ENCODE data around the gene ADCY3. TPM values are rescaled to one million over a fixed set of nuclear protein-coding genes. Genes with fewer than 3 reads are reported as not detected.

Gene ADCY3
- polyA plus RNA-seq, 2 donors, result 15.2 to 32.0 TPM

GRCh38 chr2:24912986-24913385 lies 7.1 kb downstream of the ADCY3 start:
- peak overlapping the region in 1 of 2 donors; percentile 6 for H3K27ac ChIP-seq (ENCODE audit: low read depth in 2 of 2, low read length in 1 of 2)
- no peaks in the 10 kb centered on the region for H3K9me3 ChIP-seq (ENCODE audit: control insufficient read depth in 2 of 2, insufficient read depth in 1 of 2, low read depth in 1 of 2, low read length in 1 of 2)
- 80 to 83% methylated on average over 10 of the region's 10 CpGs for WGBS, 2 donors
- peaks cover 3 to 9% of the 10 kb centered on the region in 2 donors for H3K4me1 ChIP-seq (ENCODE audit: control insufficient read depth in 2 of 2, insufficient read depth in 2 of 2, low read length in 1 of 2)
- H3K36me3 ChIP-seq (ENCODE audit: control insufficient read depth in 2 of 2, insufficient read depth in 2 of 2, low read length in 1 of 2), result peaks cover 0 to 18% of the 10 kb centered on the region in 2 donors
- H3K4me3 ChIP-seq (ENCODE audit: low read depth in 1 of 2, low read length in 2 of 2), result no peak overlapping the region
- no peaks in the 10 kb centered on the region for H3K27me3 ChIP-seq (ENCODE audit: control insufficient read depth in 1 of 2, insufficient read depth in 2 of 2, low read length in 2 of 2)

- no peaks in the 10 kb centered on the region for H3K9me3 ChIP-seq (ENCODE audit: control insufficient read depth in 2 of 2, insufficient read depth in 1 of 2, low read depth in 1 of 2, low read length in 1 of 2)
- WGBS, 2 donors, result 73 to 77% methylated on average over 7 of the region's 7 CpGs
- peaks cover 3 to 5% of the 10 kb centered on the region in 2 donors for H3K4me1 ChIP-seq (ENCODE audit: control insufficient read depth in 2 of 2, insufficient read depth in 2 of 2, low read length in 1 of 2)
- no peaks in the 10 kb centered on the region for H3K27me3 ChIP-seq (ENCODE audit: control insufficient read depth in 1 of 2, insufficient read depth in 2 of 2, low read length in 2 of 2)
- H3K27ac ChIP-seq (ENCODE audit: low read depth in 2 of 2, low read length in 1 of 2), result no peak overlapping the region
- no peak overlapping the region for H3K4me3 ChIP-seq (ENCODE audit: low read depth in 1 of 2, low read length in 2 of 2)
- peaks cover 0 to 14% of the 10 kb centered on the region in 2 donors for H3K36me3 ChIP-seq (ENCODE audit: control insufficient read depth in 2 of 2, insufficient read depth in 2 of 2, low read length in 1 of 2)
Measured at GRCh38 chr2:24912523-24912922, 7.5 kb downstream of the ADCY3 start.

GRCh38 chr2:24910245-24910644 lies 9.8 kb downstream of the ADCY3 start:
- H3K36me3 ChIP-seq (ENCODE audit: control insufficient read depth in 2 of 2, insufficient read depth in 2 of 2, low read length in 1 of 2), result peaks cover 0 to 11% of the 10 kb centered on the region in 2 donors
- peaks cover 0 to 3% of the 10 kb centered on the region in 2 donors for H3K4me1 ChIP-seq (ENCODE audit: control insufficient read depth in 2 of 2, insufficient read depth in 2 of 2, low read length in 1 of 2)
- no peak overlapping the region for H3K4me3 ChIP-seq (ENCODE audit: low read depth in 1 of 2, low read length in 2 of 2)
- 96% methylated on average over 3 of the region's 3 CpGs for WGBS, 2 donors
- no peaks in the 10 kb centered on the region for H3K9me3 ChIP-seq (ENCODE audit: control insufficient read depth in 2 of 2, insufficient read depth in 1 of 2, low read depth in 1 of 2, low read length in 1 of 2)
- no peaks in the 10 kb centered on the region for H3K27me3 ChIP-seq (ENCODE audit: control insufficient read depth in 1 of 2, insufficient read depth in 2 of 2, low read length in 2 of 2)
- H3K27ac ChIP-seq (ENCODE audit: low read depth in 2 of 2, low read length in 1 of 2), result no peak overlapping the region

- peaks cover 0 to under 1% of the 10 kb centered on the region in 2 donors for H3K4me1 ChIP-seq (ENCODE audit: control insufficient read depth in 2 of 2, insufficient read depth in 2 of 2, low read length in 1 of 2)
- peaks cover 0 to 9% of the 10 kb centered on the region in 2 donors for H3K36me3 ChIP-seq (ENCODE audit: control insufficient read depth in 2 of 2, insufficient read depth in 2 of 2, low read length in 1 of 2)
- no peaks in the 10 kb centered on the region for H3K9me3 ChIP-seq (ENCODE audit: control insufficient read depth in 2 of 2, insufficient read depth in 1 of 2, low read depth in 1 of 2, low read length in 1 of 2)
- no peaks in the 10 kb centered on the region for H3K27me3 ChIP-seq (ENCODE audit: control insufficient read depth in 1 of 2, insufficient read depth in 2 of 2, low read length in 2 of 2)
- no peak overlapping the region for H3K27ac ChIP-seq (ENCODE audit: low read depth in 2 of 2, low read length in 1 of 2)
- H3K4me3 ChIP-seq (ENCODE audit: low read depth in 1 of 2, low read length in 2 of 2), result no peak overlapping the region
- 88% methylated on average over 5 of the region's 5 CpGs for WGBS, 2 donors
Measured at GRCh38 chr2:24909555-24910177, 10.4 kb downstream of the ADCY3 start.

GRCh38 chr2:24908461-24908901 lies 11.6 kb downstream of the ADCY3 start:
- Histone ChIP-seq H3K4me3 (ENCODE audit: low read depth in 1 of 2, low read length in 2 of 2) (no peak overlapping the region), H3K4me1 (ENCODE audit: control insufficient read depth in 2 of 2, insufficient read depth in 2 of 2, low read length in 1 of 2) (no peaks in the 10 kb centered on the region), H3K36me3 (ENCODE audit: control insufficient read depth in 2 of 2, insufficient read depth in 2 of 2, low read length in 1 of 2) (peaks cover 0 to 12% of the 10 kb centered on the region in 2 donors), H3K9me3 (ENCODE audit: control insufficient read depth in 2 of 2, insufficient read depth in 1 of 2, low read depth in 1 of 2, low read length in 1 of 2) (no peaks in the 10 kb centered on the region), H3K27me3 (ENCODE audit: control insufficient read depth in 1 of 2, insufficient read depth in 2 of 2, low read length in 2 of 2) (no peaks in the 10 kb centered on the region), H3K27ac (ENCODE audit: low read depth in 2 of 2, low read length in 1 of 2) (no peak overlapping the region)
- 72 to 87% methylated on average over 8 of the region's 8 CpGs for WGBS, 2 donors

- no peaks in the 10 kb centered on the region for H3K27me3 ChIP-seq (ENCODE audit: control insufficient read depth in 1 of 2, insufficient read depth in 2 of 2, low read length in 2 of 2)
- no peaks in the 10 kb centered on the region for H3K4me1 ChIP-seq (ENCODE audit: control insufficient read depth in 2 of 2, insufficient read depth in 2 of 2, low read length in 1 of 2)
- H3K4me3 ChIP-seq (ENCODE audit: low read depth in 1 of 2, low read length in 2 of 2), result no peak overlapping the region
- peaks cover 0 to 7% of the 10 kb centered on the region in 2 donors for H3K36me3 ChIP-seq (ENCODE audit: control insufficient read depth in 2 of 2, insufficient read depth in 2 of 2, low read length in 1 of 2)
- H3K27ac ChIP-seq (ENCODE audit: low read depth in 2 of 2, low read length in 1 of 2), result no peak overlapping the region
- no peaks in the 10 kb centered on the region for H3K9me3 ChIP-seq (ENCODE audit: control insufficient read depth in 2 of 2, insufficient read depth in 1 of 2, low read depth in 1 of 2, low read length in 1 of 2)
- WGBS, 2 donors, result 84 to 86% methylated on average over 5 of the region's 5 CpGs
Measured at GRCh38 chr2:24907116-24907515, 12.9 kb downstream of the ADCY3 start.

GRCh38 chr2:24906466-24906865 lies 13.6 kb downstream of the ADCY3 start:
- H3K27ac ChIP-seq (ENCODE audit: low read depth in 2 of 2, low read length in 1 of 2), result no peak overlapping the region
- H3K9me3 ChIP-seq (ENCODE audit: control insufficient read depth in 2 of 2, insufficient read depth in 1 of 2, low read depth in 1 of 2, low read length in 1 of 2), result no peaks in the 10 kb centered on the region
- no peaks in the 10 kb centered on the region for H3K4me1 ChIP-seq (ENCODE audit: control insufficient read depth in 2 of 2, insufficient read depth in 2 of 2, low read length in 1 of 2)
- WGBS, 2 donors, result 90 to 96% methylated on average over 6 of the region's 6 CpGs
- H3K4me3 ChIP-seq (ENCODE audit: low read depth in 1 of 2, low read length in 2 of 2), result no peak overlapping the region
- no peaks in the 10 kb centered on the region for H3K27me3 ChIP-seq (ENCODE audit: control insufficient read depth in 1 of 2, insufficient read depth in 2 of 2, low read length in 2 of 2)
- H3K36me3 ChIP-seq (ENCODE audit: control insufficient read depth in 2 of 2, insufficient read depth in 2 of 2, low read length in 1 of 2), result peaks cover 0 to 5% of the 10 kb centered on the region in 2 donors

- no peak overlapping the region for H3K4me3 ChIP-seq (ENCODE audit: low read depth in 1 of 2, low read length in 2 of 2)
- peaks cover 0 to 3% of the 10 kb centered on the region in 2 donors for H3K9me3 ChIP-seq (ENCODE audit: control insufficient read depth in 2 of 2, insufficient read depth in 1 of 2, low read depth in 1 of 2, low read length in 1 of 2)
- H3K36me3 ChIP-seq (ENCODE audit: control insufficient read depth in 2 of 2, insufficient read depth in 2 of 2, low read length in 1 of 2), result peaks cover 0 to 7% of the 10 kb centered on the region in 2 donors
- no peaks in the 10 kb centered on the region for H3K27me3 ChIP-seq (ENCODE audit: control insufficient read depth in 1 of 2, insufficient read depth in 2 of 2, low read length in 2 of 2)
- WGBS, 2 donors, result 91% methylated on average over 23 of the region's 23 CpGs
- no peaks in the 10 kb centered on the region for H3K4me1 ChIP-seq (ENCODE audit: control insufficient read depth in 2 of 2, insufficient read depth in 2 of 2, low read length in 1 of 2)
- no peak overlapping the region for H3K27ac ChIP-seq (ENCODE audit: low read depth in 2 of 2, low read length in 1 of 2)
Measured at GRCh38 chr2:24903161-24904103, 16.6 kb downstream of the ADCY3 start.

GRCh38 chr2:24899361-24899910 lies 20.6 kb downstream of the ADCY3 start:
- WGBS, 2 donors, result 87 to 90% methylated on average over 7 of the region's 7 CpGs
- Histone ChIP-seq H3K9me3 (ENCODE audit: control insufficient read depth in 2 of 2, insufficient read depth in 1 of 2, low read depth in 1 of 2, low read length in 1 of 2) (peaks cover 2 to 6% of the 10 kb centered on the region in 2 donors), H3K4me3 (ENCODE audit: low read depth in 1 of 2, low read length in 2 of 2) (no peak overlapping the region), H3K27ac (ENCODE audit: low read depth in 2 of 2, low read length in 1 of 2) (no peak overlapping the region), H3K4me1 (ENCODE audit: control insufficient read depth in 2 of 2, insufficient read depth in 2 of 2, low read length in 1 of 2) (no peaks in the 10 kb centered on the region), H3K27me3 (ENCODE audit: control insufficient read depth in 1 of 2, insufficient read depth in 2 of 2, low read length in 2 of 2) (no peaks in the 10 kb centered on the region), H3K36me3 (ENCODE audit: control insufficient read depth in 2 of 2, insufficient read depth in 2 of 2, low read length in 1 of 2) (peaks cover 0 to 7% of the 10 kb centered on the region in 2 donors)

All from esophagus (tissue), 2 donors.